K562 (cell line): ENCODE results near the gene UIMC1. TPM values are rescaled to one million over a fixed set of nuclear protein-coding genes. Genes with fewer than 3 reads are reported as not detected.

Experiments used
- HMG20B ChIP-seq: fragments of 250-450 bp; sonication (Bioruptor Pico); IDR thresholded peaks from 2 replicates; pipeline ENCODE4 v1.5.0; 2021; ENCODE audit warnings: mild to moderate bottlenecking
- MTA2 ChIP-seq: fragments of 450-650 bp; IDR thresholded peaks from 2 replicates; pipeline ENCODE4 v1.6.1; 2016; ENCODE audit warnings: low read depth
- SETDB1 ChIP-seq: IDR thresholded peaks from one replicate; pipeline ENCODE4 v1.6.1; 2012; ENCODE audit warnings: low read length, control low read depth, inconsistent platforms
- TEAD2 ChIP-seq: fragments of 450-650 bp; IDR thresholded peaks from 2 replicates; pipeline ENCODE4 v1.6.1; 2016; ENCODE audit warnings: missing genetic modification characterization, control low read depth, missing compliant biosample characterization
- XRCC5 ChIP-seq: fragments of 200-400 bp; formaldehyde crosslinking; IDR thresholded peaks from 2 replicates; pipeline ENCODE4 v1.6.1; 2017; ENCODE audit warnings: low read depth, mild to moderate bottlenecking, low read length
- ZNF239 ChIP-seq: fragments of 250-450 bp; sonication (Bioruptor Pico); IDR thresholded peaks from 2 replicates; pipeline ENCODE4 v1.4.0; 2020; ENCODE audit warnings: mild to moderate bottlenecking
- ZNF445 ChIP-seq: fragments of 250-450 bp; sonication (Bioruptor Pico); IDR thresholded peaks from 2 replicates; pipeline ENCODE4 v1.4.0; 2020; ENCODE audit warnings: low read depth, mild to moderate bottlenecking, moderate library complexity
- polyA plus RNA-seq, 8 experiments: library from polyadenylated mRNA; depleted of rRNA in 4 of 8; stranded (reverse) in 5 of 8; unstranded in 3 of 8; fragments of >200 nt; fragmentation: Nextera tagmentation in 2 of 8; fragmentation: Illumina TruSeq in 1 of 8; extraction: Ambion mirVana in 2 of 8; extraction: Trizol in 1 of 8; gene quantifications; 2 replicates each; pipeline versions ENCODE4 v1.2.1 to v1.2.3, GENCODE V29; 2011 to 2014; ENCODE audit warnings: inconsistent platforms in 1 of 8, missing spikeins in 1 of 8
- total RNA-seq, 7 experiments: library from RNA; depleted of rRNA in 6 of 7; stranded (reverse); fragments of >200 nt in 6 of 7; fragmentation: Illumina TruSeq in 2 of 7; extraction: Trizol in 2 of 7; gene quantifications; 2 replicates each; pipeline versions ENCODE4 v1.2.1 to v1.2.3, GENCODE V29; 2011 to 2021; ENCODE audit warnings: low replicate concordance in 1 of 7
- TF ChIP-seq, protein P1 (sequence below): fragments of 450-650 bp; IDR thresholded peaks from 2 replicates; pipeline ENCODE4 v1.6.1; 2018; ENCODE audit warnings: mild to moderate bottlenecking, low read depth; ENCODE audit not compliant: partially characterized antibody
- TF ChIP-seq, protein P2 (sequence below): fragments of 450-650 bp; IDR thresholded peaks from 2 replicates; pipeline ENCODE4 v1.6.1; 2016; ENCODE audit warnings: low read depth, mild to moderate bottlenecking, moderate library complexity
- TF ChIP-seq, protein P3 (sequence below): sonication (generic); formaldehyde crosslinking; IDR thresholded peaks from 2 replicates; pipeline ENCODE4 v1.9.0; 2022; ENCODE audit warnings: mild to moderate bottlenecking, missing genetic modification reagents

Gene UIMC1
- total and polyA plus RNA-seq, 9 of the 15 experiments (the other 6 are each of a cell fraction or from before 2014, with no cell fraction given), result 14.9 to 51.7 (median 36.8) TPM

DNA sequence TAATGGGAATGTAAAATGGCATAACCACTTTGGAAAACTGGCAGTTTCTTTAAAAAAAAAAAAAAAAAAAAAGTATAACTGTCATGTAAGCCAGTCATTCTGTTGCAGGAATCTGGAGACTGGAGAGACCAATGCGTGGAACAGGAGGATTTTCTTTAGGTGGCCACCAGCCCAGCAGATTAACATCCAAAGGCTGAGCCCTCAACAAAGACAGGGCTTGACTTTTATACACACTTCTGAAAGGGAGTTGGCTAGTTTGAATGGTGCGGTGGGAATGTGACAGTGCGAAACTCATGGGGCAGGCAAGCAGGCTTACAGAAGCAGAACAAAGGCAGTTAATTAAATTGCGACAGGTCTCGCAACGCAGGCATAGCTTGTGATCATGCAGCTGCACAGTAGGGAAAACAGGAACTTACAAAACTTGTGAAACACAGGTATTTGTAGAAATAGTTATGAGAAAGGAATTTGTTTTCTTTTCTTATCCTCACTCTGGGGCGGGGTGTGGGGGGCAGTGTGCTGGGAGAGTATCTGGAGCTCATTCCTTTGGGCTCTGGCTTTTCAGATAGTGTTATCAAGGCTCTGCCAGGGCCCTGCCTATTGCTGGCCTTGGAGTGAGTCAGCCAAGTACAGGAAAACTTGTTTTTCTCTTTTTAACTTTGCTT lies 12.0 kb downstream of the UIMC1 start (continued):
- TF ChIP-seq, protein P1, sequence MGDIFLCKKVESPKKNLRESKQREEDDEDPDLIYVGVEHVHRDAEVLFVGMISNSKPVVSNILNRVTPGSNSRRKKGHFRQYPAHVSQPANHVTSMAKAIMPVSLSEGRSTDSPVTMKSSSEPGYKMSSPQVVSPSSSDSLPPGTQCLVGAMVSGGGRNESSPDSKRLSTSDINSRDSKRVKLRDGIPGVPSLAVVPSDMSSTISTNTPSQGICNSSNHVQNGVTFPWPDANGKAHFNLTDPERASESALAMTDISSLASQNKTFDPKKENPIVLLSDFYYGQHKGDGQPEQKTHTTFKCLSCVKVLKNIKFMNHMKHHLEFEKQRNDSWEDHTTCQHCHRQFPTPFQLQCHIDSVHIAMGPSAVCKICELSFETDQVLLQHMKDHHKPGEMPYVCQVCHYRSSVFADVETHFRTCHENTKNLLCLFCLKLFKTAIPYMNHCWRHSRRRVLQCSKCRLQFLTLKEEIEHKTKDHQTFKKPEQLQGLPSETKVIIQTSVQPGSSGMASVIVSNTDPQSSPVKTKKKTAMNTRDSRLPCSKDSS, result peak; percentile 64
- TF ChIP-seq TEAD2 (tag) (peak; percentile 88), HMG20B (CRISPR knock-in tag) (no peak), SETDB1 (no peak), XRCC5 (peak; percentile 38; the same call in 1 of the 2 replicates), MTA2 (peak; percentile 98), ZNF445 (CRISPR knock-in tag) (no peak), ZNF239 (CRISPR knock-in tag) (peak; percentile 63)
- TF ChIP-seq, protein P2, sequence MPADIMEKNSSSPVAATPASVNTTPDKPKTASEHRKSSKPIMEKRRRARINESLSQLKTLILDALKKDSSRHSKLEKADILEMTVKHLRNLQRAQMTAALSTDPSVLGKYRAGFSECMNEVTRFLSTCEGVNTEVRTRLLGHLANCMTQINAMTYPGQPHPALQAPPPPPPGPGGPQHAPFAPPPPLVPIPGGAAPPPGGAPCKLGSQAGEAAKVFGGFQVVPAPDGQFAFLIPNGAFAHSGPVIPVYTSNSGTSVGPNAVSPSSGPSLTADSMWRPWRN, result peak; percentile 90
- TF ChIP-seq, protein P3, sequence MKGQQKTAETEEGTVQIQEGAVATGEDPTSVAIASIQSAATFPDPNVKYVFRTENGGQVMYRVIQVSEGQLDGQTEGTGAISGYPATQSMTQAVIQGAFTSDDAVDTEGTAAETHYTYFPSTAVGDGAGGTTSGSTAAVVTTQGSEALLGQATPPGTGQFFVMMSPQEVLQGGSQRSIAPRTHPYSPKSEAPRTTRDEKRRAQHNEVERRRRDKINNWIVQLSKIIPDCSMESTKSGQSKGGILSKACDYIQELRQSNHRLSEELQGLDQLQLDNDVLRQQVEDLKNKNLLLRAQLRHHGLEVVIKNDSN (CRISPR knock-in tag), result no peak
